Upper lobe of left lung (tissue), 6 donors: ENCODE results near the gene SBNO1. TPM values are rescaled to one million over a fixed set of nuclear protein-coding genes. Genes with fewer than 3 reads are reported as not detected.
A peak's percentile ranks its signal among the peaks of the same experiment; 100 is the strongest.

ENCODE experiments used
- ATAC-seq, 2 donors: fragments of 200-7000 bp; cut with Tn5 transposase; one replicate each; pipeline ENCODE4 v1.9.1; 2022; ENCODE audit warnings: mild to moderate bottlenecking in 2 of 2, moderate library complexity in 2 of 2; ENCODE audit not compliant: low FRiP score in 2 of 2
- DNase-seq, 2 donors: peaks; one replicate each; pipeline ENCODE4 v3.0.0-alpha.2; 2019 to 2020
- H3K27ac ChIP-seq, 4 donors: fragments of 200-600 bp; sonication (generic); one replicate each; pipeline ENCODE4 v1.5.1; 2016 to 2019
- H3K27me3 ChIP-seq, 4 donors: fragments of 200-600 bp; sonication (generic); one replicate each; pipeline ENCODE4 v1.5.1; 2017 to 2019
- H3K36me3 ChIP-seq, 4 donors: fragments of 200-600 bp; sonication (generic); one replicate each; pipeline ENCODE4 v1.5.1; 2016 to 2019
- H3K4me1 ChIP-seq, 4 donors: fragments of 200-600 bp; sonication (generic); one replicate each; pipeline ENCODE4 v1.5.1; 2018 to 2019
- H3K4me3 ChIP-seq, 4 donors: fragments of 200-600 bp; sonication (generic); one replicate each; pipeline ENCODE4 v1.5.1; 2017 to 2019; ENCODE audit warnings: mild to moderate bottlenecking in 2 of 4, moderate library complexity in 1 of 4
- H3K9me3 ChIP-seq, 4 donors: fragments of 200-600 bp; sonication (generic); one replicate each; pipeline ENCODE4 v1.5.1; 2018 to 2019
- EP300 ChIP-seq, 4 donors: sonication (generic); formaldehyde crosslinking; IDR thresholded peaks; one replicate each; pipeline ENCODE4 v1.5.1; 2017; ENCODE audit warnings: antibody characterized with exemption in 4 of 4, control low read depth in 2 of 4
- POLR2A ChIP-seq, 4 donors: fragments of 450-650 bp; IDR thresholded peaks; one replicate each; pipeline ENCODE4 v1.5.1; 2016 to 2017; ENCODE audit warnings: antibody characterized with exemption in 4 of 4, mild to moderate bottlenecking in 2 of 4
- POLR2AphosphoS5 ChIP-seq, 2 donors: sonication (generic); formaldehyde crosslinking; IDR thresholded peaks; one replicate each; pipeline ENCODE4 v1.5.1; 2017; ENCODE audit warnings: antibody characterized with exemption in 2 of 2
- WGBS, 2 donors: methylation state at CpG; one replicate each; pipeline ENCODE4 v1.1.5; 2017 to 2018; 5-methylcytosine and 5-hydroxymethylcytosine counted together
- total RNA-seq, 6 donors: library from RNA; depleted of rRNA in 4 of 6; stranded (reverse); fragments of >200 nt in 4 of 6; gene quantifications; one replicate each; pipeline versions ENCODE4 v1.1.0 to v1.2.1, GENCODE V29; 2016 to 2021
- TF ChIP-seq, protein P1 (sequence below), 6 experiments: fragments of 450-650 bp in 4 of 6; fragments of 200-600 bp in 2 of 6; sonication (generic) in 2 of 6; IDR thresholded peaks; one replicate each; pipeline ENCODE4 v1.5.1; 2016 to 2019; ENCODE audit warnings: antibody characterized with exemption in 6 of 6
- donor health status: DM: no; HTN: no; CAD: no; lungs with moderate emphysema.
- donor health status: DM: no; HTN: yes; CAD: no; lungs with severe emphysema.

SBNO1 gene
- total RNA-seq, 6 donors from 2014 or later = 7.5 to 25.2 (median 20.3) TPM

DNA sequence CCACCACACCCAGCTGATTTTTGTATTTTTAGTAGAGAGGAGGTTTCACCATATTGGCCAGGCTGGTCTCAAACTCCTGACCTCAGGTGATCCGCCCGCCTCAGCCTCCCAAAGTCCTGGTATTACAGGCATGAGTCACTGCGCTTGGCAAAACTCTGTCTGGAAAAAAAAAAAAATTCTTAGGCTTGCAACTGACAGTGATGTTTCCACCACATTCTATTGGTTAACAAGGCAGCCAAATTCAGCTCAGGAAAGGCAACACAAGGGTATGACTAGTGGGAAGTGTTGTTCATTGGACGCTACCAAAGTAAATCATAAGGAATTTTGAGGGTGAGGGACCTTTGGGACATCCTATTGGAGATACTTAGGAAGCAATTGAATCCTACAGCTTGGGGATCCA is 2.9 kb upstream of the SBNO1 start:
- Histone ChIP-seq H3K4me3 (no peak overlapping the region), H3K36me3 (no peaks in the 10 kb centered on the region), H3K4me1 (peaks cover 13 to 24% (median 15%) of the 10 kb centered on the region in 4 donors), H3K27me3 (no peaks in the 10 kb centered on the region), H3K9me3 (no peaks in the 10 kb centered on the region), H3K27ac (no peak overlapping the region)
- ATAC-seq (no peak), DNase-seq (no peak)
- WGBS, 2 donors = 89 to 94% methylated on average over 4 of the region's 4 CpGs
- no peak for TF ChIP-seq EP300 (IDR thresholded peaks at IDR 0.05)

DNA sequence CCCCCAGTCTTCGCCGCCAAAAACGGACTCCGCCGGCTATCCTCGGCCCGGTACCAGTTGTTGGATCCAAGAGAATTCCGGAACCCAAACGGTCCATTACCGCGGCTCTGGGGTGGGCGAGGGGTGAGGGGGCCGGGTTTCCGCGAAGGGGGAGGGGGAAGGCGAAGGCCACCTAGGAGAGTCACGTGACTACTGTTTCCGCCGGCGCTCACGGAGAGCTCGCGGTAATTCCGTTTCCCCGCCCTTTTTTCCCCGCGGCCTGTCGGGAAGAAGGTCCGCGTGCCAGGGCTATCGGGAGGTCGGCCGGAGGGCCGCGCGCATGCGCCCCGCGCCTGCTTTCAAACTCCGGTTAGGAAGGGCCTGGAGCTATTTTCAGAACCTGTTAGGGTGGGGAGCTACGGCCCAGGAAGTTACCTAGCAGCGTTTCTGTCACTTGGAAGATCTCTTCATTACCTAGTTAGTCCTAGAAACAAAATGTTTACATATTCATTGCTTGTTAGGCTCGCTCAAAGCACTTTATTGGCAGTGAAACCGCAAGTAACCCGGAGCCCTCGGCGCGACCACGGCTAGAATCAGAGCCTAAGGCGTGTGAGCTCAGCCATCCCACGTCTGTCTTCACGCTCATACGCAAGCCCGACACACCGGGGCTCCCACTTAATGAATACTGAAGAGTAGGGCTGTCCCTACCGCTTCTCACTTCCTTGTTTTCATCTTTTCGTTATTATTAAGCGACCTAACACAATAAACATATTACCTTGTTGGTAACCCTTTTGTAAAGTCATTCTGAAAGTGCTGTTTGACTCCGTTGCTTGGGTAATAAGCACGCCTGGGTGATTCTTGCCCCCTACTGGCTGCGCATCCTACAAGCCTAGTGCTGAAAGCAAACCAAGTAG is 624 bp upstream of the SBNO1 start:
- 0 to 1% methylated on average over 28 to 60 of the region's 61 CpGs for WGBS, 2 donors
- ATAC-seq (peak; percentile 95 to 96), DNase-seq (peak; percentile 99)
- peaks cover 15 to 36% (median 16%) of the 10 kb centered on the region in 4 donors for H3K4me1 ChIP-seq
- no peaks in the 10 kb centered on the region for H3K36me3 ChIP-seq
- H3K27ac ChIP-seq = peak overlapping the region; percentile 93 to 97 (median 96)
- H3K27me3 ChIP-seq = no peaks in the 10 kb centered on the region
- no peaks in the 10 kb centered on the region for H3K9me3 ChIP-seq
- TF ChIP-seq POLR2AphosphoS5 (IDR thresholded peaks at IDR 0.05) (peak; percentile 58 to 85), POLR2A (IDR thresholded peaks at IDR 0.05) (peak in 3 of 4 donors; percentile 30 to 78 (median 67)), EP300 (IDR thresholded peaks at IDR 0.05) (no peak)
- TF ChIP-seq, protein P1, sequence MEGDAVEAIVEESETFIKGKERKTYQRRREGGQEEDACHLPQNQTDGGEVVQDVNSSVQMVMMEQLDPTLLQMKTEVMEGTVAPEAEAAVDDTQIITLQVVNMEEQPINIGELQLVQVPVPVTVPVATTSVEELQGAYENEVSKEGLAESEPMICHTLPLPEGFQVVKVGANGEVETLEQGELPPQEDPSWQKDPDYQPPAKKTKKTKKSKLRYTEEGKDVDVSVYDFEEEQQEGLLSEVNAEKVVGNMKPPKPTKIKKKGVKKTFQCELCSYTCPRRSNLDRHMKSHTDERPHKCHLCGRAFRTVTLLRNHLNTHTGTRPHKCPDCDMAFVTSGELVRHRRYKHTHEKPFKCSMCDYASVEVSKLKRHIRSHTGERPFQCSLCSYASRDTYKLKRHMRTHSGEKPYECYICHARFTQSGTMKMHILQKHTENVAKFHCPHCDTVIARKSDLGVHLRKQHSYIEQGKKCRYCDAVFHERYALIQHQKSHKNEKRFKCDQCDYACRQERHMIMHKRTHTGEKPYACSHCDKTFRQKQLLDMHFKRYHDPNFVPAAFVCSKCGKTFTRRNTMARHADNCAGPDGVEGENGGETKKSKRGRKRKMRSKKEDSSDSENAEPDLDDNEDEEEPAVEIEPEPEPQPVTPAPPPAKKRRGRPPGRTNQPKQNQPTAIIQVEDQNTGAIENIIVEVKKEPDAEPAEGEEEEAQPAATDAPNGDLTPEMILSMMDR (IDR thresholded peaks at IDR 0.05) = peak; percentile 61 to 75 (median 66)
- peak overlapping the region; percentile 66 to 94 (median 90) for H3K4me3 ChIP-seq

DNA sequence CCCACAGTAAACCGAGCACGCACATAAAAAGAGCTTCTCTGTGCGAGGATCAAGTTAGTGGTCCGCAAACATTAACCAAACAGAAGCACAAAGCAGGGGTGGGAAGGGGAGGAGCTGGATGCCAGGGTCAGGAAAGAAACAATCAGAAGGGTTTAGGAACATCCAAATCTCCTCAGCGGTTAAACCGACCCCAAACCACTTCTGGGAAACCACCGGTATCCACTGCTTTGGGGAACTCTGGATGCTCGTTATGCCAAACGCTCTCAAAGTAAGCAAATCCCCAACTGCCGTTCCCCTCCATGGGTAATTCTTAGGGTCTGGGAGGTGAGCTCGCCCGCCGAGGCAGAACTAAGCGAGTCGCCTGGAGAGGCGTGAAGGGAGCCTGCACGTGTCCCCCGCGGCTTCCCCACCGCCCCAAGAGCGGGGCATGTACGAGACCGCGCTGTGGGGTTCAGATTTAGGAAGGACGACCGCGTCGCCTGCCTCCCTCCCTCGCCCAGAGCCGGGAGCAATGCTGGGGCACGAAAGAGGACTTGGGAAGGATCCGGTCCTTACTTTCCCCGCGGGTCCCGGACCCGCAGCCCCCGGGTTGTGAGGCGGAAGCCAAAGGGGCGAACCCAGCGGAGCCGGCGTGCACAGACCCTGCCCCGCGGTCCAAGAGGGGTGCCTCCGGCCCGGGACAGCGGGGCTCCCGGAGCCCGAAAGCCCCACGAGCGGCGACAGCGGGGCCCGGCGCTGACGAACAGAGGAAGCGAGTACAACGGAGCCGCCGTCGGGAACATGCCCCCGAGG is 711 bp downstream of the SBNO1 start:
- no peaks in the 10 kb centered on the region for H3K9me3 ChIP-seq
- peaks cover 15 to 36% (median 16%) of the 10 kb centered on the region in 4 donors for H3K4me1 ChIP-seq
- peak overlapping the region; percentile 93 to 97 (median 96) for H3K27ac ChIP-seq
- WGBS, 2 donors = 0 to 1% methylated on average over 34 to 35 of the region's 62 CpGs
- DNase-seq = peak; percentile 26 to 90
- no peak for TF ChIP-seq EP300 (IDR thresholded peaks at IDR 0.05)
- TF ChIP-seq, protein P1 (IDR thresholded peaks at IDR 0.05) = no peak
- TF ChIP-seq POLR2AphosphoS5 (IDR thresholded peaks at IDR 0.05) = no peak
- no peak for TF ChIP-seq POLR2A (IDR thresholded peaks at IDR 0.05)
- H3K27me3 ChIP-seq = no peaks in the 10 kb centered on the region
- peak overlapping the region; percentile 66 to 94 (median 90) for H3K4me3 ChIP-seq
- peak in 1 of 2 donors; percentile 2 for ATAC-seq
- no peaks in the 10 kb centered on the region for H3K36me3 ChIP-seq

DNA sequence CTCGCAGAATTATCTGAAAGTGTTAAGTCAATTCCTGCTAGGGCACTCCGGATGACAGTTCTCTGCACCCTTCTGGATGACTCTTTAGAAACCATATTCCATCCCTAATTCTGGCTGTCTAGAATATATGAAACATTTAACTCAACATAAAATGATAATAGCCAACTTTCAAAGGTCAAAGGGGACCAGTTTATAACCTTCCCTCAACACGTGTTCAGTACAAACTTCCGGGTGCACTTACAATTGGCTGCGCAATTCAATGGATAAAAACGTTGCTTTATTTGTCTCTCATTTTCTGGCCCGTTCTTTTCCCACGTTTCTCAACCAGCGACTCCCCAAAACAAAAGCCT is 1.3 kb downstream of the SBNO1 start:
- H3K27me3 ChIP-seq = no peaks in the 10 kb centered on the region
- peak overlapping the region; percentile 66 to 94 (median 90) for H3K4me3 ChIP-seq
- no peak for ATAC-seq
- no peaks in the 10 kb centered on the region for H3K36me3 ChIP-seq
- H3K4me1 ChIP-seq = peaks cover 15 to 36% (median 16%) of the 10 kb centered on the region in 4 donors
- TF ChIP-seq, protein P1 (IDR thresholded peaks at IDR 0.05) = no peak
- peak overlapping the region; percentile 93 to 97 (median 96) for H3K27ac ChIP-seq
- no peaks in the 10 kb centered on the region for H3K9me3 ChIP-seq
- DNase-seq = no peak
- 2 to 4% methylated on average over 9 of the region's 9 CpGs for WGBS, 2 donors

DNA sequence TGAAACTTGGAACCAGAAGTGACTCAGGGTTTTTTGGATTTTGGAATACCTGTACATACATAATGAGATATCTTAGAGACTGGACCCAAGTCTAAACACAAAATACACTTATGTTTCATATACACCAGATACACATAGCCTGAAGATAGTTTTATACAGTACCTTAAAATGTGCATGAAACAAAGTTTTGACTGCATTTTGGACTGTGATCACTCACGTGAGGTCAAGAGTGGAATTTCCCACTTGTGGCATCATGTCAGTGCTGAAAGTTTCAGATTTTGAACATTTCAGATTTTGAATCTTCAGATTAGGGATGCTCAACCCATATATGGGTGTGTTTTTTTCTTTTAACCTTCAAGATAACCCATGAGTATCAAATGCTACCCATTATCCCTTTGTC is 6.6 kb downstream of the SBNO1 start:
- no peak overlapping the region for H3K4me3 ChIP-seq
- DNase-seq (no peak), ATAC-seq (no peak)
- H3K4me1 ChIP-seq = peaks cover 12 to 39% (median 13%) of the 10 kb centered on the region in 4 donors
- peaks cover 0 to 3% (median 0%) of the 10 kb centered on the region in 4 donors for H3K36me3 ChIP-seq
- 80 to 88% methylated on average over 1 of the region's 1 CpG for WGBS, 2 donors
- no peak overlapping the region for H3K27ac ChIP-seq
- TF ChIP-seq EP300 (IDR thresholded peaks at IDR 0.05) (no peak), POLR2AphosphoS5 (IDR thresholded peaks at IDR 0.05) (no peak), POLR2A (IDR thresholded peaks at IDR 0.05) (no peak)
- TF ChIP-seq, protein P1 (IDR thresholded peaks at IDR 0.05) = no peak
- no peaks in the 10 kb centered on the region for H3K27me3 ChIP-seq
- no peaks in the 10 kb centered on the region for H3K9me3 ChIP-seq
